ENCODE measurements around the gene TAF1C.

DNA sequence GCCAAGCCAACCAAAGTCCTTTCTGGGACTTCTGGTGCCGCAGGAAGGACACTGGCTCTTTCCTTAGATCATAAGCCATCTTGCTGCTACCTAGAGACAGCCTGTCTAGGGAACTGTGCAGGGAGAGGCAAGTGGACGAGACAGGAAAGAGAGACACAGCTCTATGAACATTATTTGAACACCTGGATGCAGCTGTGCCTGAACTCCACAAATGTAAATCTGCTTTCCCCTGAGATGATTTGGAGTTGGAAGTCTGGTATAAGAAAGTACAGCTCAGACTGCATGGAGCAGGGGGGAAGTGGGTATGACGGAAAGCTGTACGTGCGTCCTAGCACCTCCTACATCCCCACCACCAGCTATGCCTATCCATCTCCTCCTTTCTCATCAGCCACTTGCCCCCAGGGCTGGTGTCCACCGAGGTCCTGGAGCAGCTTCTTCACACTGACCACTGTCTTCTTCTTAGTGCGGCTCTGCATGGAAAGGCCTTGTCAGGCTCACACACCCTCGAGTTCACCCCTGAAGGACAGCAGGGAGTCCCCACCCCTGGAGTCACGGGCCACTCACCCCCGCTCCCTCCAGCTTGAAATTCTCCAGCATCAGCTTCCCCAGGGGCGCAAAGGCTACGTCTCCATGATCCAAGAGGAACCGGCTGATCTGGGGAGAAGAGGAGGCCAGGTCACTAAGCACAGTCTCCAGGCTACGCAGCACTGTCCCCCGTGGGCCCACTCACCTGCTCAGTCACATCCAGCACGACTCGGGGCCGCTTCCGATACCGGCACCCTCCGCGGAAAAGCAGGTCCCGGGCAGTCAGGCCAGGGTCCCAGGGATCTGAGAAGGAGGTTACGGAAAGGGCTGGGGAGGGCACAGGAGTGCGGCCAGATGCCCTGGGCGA lies 3.9 kb downstream of the TAF1C start:
- TF ChIP-seq, protein P1, sequence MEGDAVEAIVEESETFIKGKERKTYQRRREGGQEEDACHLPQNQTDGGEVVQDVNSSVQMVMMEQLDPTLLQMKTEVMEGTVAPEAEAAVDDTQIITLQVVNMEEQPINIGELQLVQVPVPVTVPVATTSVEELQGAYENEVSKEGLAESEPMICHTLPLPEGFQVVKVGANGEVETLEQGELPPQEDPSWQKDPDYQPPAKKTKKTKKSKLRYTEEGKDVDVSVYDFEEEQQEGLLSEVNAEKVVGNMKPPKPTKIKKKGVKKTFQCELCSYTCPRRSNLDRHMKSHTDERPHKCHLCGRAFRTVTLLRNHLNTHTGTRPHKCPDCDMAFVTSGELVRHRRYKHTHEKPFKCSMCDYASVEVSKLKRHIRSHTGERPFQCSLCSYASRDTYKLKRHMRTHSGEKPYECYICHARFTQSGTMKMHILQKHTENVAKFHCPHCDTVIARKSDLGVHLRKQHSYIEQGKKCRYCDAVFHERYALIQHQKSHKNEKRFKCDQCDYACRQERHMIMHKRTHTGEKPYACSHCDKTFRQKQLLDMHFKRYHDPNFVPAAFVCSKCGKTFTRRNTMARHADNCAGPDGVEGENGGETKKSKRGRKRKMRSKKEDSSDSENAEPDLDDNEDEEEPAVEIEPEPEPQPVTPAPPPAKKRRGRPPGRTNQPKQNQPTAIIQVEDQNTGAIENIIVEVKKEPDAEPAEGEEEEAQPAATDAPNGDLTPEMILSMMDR (IDR thresholded peaks at IDR 0.05), result no peak
- no peak for TF ChIP-seq POLR2AphosphoS5 (IDR thresholded peaks at IDR 0.05; ENCODE audit: low read depth, low read length)
- TF ChIP-seq SIN3A (IDR thresholded peaks at IDR 0.05; ENCODE audit: borderline replicate concordance, insufficient read depth, low read depth, low read length), result no peak
- TF ChIP-seq TCF7L2 (IDR thresholded peaks at IDR 0.05; ENCODE audit: low read depth, low read length), result no peak
